HG02973 (cell line): ENCODE results near the gene MSRB2.
A peak's percentile ranks its signal among the peaks of the same experiment; 100 is the strongest.
"Not testable (repeated sequence)": the region's sequence is repeated elsewhere in the genome, so short reads cannot be mapped to it uniquely, and the experiment has no call there.

ENCODE experiments used
- ATAC-seq: cut with Tn5 transposase; IDR thresholded peaks from one replicate; pipeline ENCODE4 v1.9.1; 2021; ENCODE audit warnings: moderate library complexity; ENCODE audit not compliant: unreplicated experiment

MSRB2 gene

DNA sequence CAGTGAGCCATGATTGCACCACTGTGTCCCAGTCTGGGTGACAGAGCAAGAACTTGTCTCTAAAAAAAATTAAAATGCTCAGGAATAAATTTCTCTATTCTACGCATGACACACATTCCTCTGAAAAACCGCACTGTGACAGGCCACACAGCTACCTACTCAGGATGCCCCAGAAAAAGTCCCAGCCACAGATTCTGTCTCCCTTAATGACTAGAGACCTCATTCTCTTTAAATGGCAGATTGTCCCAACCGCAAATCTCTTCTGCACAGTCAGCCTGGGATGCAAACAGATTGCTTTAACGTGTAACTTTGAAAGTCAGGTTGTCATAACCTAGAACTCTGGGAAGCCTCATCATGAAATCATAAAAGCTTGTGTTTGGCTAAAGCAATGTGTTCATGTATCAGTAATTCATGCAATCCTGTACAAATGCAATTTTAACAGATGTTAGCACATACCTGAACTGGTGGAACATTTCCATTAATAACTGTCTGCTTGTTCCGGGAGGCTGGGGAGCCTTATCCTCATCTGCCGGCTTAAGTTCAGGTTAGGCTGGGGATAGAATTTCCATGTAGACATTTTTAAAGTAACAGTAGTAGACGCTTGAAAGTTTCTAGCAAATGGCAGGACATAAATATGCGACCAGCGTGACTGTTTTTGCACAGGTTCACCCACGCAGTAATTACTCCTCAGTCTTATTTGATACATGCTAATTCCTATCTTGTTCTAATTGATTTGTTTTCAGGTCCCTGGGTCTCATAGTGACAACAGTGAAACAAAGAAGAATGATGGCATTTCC, 26.2 kb upstream of the MSRB2 start:
- no peak for ATAC-seq

DNA sequence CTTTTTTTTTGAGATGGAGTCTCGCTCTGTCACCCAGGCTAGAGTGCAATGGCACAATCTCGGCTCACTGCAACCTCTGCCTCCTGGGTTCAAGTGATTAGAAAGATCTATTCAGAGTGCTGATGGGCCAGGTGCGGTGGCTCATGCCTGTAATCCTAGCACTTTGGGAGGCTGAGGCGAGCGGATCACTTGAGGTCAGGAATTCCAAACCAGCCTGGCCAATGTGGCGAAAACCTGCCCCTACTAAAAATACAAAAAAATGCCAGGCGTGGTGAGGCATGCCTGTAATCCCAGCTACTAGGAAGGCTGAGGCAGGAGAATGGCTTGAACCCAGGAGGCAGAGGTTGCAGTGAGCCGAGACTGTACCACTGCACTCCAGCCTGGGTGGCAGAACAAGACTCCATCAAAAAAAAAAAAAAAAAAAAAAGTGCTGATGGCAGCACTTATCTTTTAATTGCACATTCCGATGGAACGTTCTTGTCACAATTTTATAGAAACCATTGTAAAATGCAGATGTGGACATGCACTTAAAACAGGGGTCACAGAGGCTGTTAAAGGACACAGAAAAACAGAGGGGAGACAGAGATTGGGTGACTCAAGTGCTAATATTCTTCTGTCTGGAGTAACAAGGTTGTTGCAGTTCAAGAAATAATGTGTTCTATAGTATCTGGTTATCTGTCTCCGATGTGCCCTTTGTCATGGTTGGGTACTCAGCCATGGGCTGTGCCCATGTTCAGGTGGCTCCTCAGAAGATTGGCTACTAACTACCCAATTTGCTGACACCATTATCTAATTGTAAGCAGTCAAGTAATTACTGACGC, 25.1 kb upstream of the MSRB2 start:
- not testable (repeated sequence) for ATAC-seq

DNA sequence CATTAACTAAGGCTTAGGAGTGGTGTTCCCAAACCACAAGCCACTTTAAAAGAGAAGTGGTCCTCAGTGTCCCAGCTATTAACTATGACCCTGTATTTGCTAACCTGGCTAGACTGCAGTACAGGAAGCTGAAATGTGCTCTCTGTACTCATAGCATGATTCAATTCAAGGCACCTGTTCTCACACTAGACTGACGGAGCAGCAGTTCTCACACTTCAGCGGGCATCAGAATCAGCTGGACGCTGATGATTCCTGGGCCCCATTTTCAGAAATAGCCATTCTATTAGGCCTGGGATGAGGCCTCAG, 24.5 kb upstream of the MSRB2 start:
- ATAC-seq, result no peak

DNA sequence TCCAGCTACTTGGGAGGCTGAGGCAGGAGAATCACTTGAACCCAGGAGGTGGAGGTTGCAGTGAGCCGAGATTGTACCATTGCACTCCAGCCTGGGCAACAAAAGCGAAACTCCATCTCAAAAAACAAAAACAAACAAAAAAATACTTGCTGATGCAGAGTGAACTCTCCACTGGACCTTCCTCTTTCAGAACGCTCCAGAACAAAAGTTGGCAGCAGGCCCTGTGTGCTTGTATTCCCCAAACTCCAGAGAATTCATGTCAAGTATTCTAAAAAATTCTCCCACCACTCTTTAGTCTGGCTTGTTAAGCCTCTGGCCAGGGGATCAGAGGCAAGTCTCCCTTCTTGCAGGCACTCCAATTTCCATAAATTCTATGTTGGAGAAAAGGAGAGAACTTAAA, 22.8 kb upstream of the MSRB2 start:
- ATAC-seq, result not testable (repeated sequence)

DNA sequence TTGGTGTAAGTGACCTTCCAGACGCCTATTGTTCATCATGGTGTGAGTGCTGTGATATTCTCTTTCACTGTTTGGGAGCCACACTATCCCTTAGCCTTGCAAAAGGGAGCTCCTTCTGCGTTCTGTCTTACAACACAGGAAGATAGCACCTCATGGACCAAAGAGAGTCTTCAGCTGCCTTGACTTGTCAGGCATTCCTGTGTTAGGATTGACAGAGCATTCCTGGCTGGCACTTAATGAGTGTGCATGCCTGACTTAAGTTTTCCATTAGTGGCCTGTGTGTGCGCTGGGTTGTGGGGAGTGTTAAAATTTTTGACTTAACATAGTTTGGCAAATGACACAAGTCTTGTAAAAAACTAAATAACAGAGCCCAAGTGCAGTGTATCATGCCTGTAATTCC, 21.9 kb upstream of the MSRB2 start:
- no peak for ATAC-seq

DNA sequence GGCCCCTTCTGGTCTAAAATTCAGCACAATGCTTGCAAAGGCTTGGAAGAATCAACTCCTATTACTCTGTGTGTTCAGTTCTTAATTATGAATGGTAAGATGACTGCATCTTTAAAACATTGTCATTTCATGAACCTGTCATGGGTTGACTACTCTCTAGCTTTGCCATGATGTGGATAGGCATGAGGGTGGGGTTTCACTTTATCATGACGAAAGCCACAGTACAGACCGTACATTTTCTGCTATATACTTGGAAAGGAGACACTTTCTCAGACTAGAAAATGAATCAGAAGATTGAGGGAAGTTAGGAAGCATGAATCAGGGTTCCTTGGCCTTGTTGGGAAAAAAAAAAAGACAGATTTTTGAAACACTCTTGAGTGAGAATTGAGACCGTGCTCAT, 19.7 kb upstream of the MSRB2 start:
- ATAC-seq, result no peak

DNA sequence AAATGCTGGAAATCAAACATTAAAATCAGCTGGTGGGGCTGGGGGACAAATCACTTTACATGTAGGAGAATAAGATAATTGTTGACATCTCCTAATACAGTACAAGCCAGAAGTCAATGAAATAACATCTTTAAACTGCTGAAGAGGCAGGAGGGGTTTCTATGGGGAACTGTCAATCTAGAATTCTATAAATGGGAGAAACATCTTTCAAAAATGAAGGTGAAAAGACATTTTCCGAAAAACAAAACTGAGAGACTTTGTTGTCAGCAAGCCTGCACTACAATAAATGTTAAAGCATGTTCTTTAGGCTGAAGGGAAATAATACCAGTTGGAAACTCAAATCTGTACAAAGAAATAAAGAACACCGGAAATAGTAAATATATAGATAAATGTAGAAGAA, 17.3 kb upstream of the MSRB2 start:
- no peak for ATAC-seq

DNA sequence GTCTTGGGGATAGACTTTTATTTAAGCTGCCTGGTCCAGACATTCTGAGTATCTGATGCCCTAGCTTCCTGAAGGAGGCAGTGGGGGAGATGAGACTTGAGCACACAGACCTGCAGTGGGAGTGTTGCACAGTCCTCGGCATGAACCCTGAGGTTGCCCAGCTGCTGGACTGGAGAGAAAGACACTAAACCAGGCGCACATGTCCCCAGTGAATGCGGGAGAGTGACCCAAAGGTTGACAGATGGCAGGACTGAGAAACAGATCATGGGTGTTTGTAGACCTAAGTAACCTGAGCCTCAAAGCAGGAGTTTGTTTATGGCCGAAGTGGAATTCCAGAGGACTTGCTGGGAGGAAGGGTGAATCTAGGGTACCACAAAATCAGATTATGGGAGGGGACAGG, 15.7 kb upstream of the MSRB2 start:
- ATAC-seq, result no peak

DNA sequence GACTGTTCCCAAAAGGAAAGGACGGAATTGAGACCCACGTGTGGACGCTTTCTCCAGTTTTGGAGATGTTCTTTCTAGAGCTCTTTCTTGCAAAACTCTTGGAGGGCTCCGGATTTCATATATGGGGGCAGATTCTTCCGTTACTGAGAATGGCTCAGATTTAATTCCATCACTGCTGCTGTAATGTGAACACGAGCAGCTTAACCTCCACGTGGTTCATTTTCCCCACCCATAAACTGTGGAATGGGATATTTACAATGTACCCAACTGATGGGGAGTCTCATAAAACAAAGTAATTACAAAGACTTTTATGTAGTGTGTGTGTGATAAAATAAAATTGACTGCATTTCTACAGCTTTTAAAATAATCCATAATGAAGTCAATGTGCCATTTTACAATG, 15.1 kb upstream of the MSRB2 start:
- ATAC-seq, result no peak

DNA sequence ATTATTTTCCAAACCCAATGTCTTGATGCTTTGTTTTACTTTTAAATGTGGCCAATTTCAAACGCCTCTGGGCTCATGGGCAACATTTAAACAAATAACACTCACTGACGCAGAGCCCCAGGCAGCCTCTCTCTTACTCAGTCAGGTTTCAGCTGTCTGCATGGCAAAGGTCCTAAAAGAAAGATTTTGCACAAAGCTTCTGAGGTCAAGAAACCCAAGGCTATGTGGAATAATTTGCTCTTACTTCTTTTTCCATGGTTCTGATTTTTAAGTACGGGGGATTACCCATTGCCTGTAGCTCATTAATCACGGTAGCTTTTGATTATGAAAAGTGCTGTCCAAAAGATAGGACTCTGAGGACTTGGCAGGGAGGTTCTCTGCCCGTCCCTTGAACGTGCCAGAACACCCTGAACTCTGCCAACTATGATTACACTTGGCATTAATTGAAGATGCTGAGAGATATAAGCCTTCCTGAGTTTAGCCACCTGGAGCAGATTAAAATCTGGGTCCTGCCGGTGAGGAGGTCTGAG, 14.1 kb upstream of the MSRB2 start:
- ATAC-seq, result no peak

DNA sequence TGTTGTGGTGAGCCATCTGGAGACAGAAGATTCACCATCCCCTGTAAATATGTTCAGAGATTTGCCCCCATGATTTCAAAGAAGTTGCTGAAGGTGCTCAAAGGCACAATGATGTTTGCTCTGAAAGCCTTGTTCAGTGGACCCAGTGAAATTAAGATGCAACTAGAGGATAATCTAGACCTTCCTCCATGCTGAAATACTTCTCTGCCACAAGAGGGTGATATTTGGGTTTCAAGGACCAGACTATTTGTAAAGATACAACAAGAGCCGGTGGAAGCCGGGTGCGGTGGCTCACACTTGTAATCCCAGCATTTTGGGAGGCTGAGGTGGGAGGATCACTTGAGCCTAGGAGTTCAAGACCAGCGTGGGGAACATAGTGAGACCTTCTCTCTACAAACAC, 13.5 kb upstream of the MSRB2 start:
- no peak for ATAC-seq

DNA sequence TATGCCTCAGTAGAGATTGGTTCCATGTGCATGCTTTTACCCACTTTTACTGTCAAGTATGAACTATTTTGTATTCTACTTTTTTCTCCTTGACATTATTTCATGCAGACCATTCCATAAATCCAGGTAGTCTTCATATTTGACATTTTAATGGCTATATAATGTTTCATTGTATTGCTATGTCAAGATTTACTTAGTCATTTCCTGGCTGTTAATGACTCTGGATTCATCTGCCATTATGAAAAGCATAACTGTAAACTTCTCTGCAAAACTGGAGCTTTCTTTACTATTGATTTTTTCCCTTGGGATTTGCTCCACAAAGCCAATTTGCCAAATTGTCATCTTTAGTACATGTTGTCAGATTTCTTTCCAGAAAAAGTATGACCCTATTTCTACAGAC, 6.8 kb upstream of the MSRB2 start:
- no peak for ATAC-seq

DNA sequence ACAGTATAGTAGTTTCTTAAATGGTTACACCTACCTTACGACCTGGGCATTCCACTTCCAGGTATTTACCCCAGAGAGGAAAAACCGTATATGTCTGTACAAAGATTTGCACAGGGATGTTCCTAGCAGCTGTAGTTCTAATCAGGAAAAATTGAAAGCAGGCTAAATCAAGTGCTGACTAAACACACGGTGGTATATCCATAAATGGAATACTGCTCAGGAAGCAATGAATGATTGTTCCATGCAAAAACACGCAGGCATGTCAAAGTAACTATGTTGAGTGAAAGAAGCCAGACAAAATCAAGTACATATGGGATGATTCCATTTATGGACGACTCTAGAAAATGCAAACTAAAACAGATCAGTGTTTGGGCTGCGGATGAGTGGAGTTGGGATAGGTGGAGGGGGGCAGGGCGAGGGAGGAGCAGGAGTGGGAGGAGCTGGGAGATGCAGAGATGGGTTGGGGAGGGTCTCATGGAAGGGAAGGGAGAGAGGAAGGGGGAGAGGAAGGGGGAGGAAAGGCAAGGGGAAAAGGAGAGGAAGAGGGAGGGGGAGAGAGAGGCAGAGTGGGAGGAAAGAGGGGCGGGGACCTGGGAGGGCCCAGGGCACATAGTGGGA, 484 bp upstream of the MSRB2 start:
- no peak for ATAC-seq

DNA sequence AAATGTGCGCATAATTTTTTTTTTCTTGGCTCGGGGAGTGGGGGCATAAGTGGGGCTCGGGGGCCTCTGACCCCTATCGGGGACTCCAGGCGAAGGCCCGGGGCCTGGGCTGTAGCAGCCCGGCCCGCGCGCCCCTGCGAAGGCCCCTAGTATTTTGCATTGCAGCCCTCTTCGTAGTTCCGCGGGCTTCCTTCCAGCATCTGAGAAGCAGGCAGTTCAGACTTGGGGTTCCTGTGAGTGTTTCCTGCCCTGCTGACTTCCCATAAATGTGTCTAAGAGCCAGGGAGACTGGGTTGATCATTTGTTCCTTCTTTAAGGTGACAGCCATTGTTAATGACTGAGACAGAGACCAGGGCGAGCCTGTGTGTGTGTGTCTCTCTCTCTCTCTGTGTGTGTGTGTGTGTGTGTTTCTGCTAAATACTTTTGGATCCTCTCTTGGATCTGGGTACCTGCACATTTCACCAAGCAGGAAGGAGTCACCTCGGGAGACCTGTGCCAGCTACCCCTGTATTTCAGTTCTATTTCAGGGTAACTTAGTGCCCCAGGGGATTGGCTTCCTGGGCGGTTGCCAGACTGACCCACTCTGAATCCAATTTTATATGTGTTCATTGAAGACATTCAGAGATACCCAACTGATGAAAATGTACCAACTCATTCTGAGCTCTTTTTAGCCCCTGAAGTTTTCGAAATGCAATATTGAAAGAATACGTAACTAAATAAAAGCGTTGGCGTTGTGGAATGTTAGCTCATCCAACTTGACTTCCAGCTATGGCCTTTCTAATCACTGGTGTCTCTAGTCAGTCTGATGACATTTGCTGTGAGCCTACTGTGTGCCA, 805 bp downstream of the MSRB2 start:
- ATAC-seq, result peak; percentile 61

DNA sequence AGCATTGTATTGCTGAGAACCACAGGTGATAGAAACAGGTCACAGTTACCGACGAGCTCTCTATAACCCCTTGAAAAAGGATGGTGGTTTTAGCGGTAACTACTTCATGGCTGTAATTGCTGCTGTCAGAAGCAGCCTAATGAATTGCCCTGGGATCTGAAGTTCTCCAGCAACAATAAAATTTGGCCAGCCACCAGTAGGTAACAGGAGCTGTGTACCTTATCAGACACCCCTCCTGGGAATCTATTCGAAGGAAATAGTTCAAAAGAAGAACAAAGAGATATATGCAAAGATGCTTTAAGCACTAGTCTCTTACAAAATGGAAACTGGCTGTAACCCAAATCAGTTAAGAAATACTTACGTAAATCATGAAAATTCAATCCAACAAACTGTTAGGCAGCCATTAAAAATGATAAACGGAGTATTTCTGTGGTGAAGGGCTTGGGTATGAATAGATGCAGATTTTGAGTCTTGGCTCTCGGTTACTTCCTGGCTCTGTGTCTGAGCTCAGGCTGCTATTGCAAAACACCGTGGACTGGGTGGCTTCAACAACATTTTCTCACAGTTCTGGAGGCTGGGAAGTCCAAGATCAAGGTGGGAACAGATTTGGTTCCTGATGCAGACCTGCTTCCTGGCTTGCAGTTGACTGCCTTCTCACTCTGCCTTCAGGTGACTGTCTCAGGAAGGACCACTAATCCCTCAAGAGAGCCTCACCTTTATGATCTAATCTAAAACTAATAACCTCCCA, 1.6 kb downstream of the MSRB2 start:
- no peak for ATAC-seq

DNA sequence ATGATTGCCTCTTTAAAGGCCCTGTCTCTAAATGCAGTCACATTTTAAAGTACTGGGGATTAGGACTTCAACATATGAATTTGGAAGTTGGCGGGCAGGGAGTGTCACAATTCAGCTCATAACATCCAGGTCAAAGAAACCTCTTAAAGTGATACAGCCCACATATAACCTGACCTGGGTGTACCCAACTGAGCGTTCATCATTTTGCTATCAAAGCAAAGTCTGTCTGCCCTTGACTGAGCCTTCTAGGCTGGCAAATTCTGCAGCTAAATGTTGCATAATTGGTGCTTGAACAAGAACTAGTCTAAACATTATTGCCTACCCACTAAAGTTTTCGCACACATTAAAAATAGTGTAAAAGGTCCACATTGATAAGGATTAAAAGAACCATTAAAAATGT, 3.7 kb downstream of the MSRB2 start:
- ATAC-seq, result no peak

DNA sequence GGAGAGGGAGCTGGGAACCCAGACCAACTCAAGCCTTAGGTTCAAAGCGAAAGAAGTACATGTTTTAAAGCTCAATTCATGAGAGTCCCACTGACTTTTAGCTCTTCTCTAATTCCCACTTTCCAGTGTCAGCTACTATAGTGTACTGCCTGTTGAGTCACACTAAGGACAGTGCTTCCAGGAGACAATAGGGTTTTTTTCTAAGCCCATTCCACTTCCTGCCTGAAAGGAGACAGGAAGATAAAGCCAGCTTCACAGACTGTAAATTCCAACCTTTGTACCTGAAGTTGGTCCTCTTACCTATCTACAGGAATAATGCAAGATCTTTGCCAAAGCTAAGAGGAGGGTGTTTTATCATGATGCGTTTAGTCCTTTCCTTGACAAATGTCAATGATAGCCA, 4.4 kb downstream of the MSRB2 start:
- no peak for ATAC-seq

DNA sequence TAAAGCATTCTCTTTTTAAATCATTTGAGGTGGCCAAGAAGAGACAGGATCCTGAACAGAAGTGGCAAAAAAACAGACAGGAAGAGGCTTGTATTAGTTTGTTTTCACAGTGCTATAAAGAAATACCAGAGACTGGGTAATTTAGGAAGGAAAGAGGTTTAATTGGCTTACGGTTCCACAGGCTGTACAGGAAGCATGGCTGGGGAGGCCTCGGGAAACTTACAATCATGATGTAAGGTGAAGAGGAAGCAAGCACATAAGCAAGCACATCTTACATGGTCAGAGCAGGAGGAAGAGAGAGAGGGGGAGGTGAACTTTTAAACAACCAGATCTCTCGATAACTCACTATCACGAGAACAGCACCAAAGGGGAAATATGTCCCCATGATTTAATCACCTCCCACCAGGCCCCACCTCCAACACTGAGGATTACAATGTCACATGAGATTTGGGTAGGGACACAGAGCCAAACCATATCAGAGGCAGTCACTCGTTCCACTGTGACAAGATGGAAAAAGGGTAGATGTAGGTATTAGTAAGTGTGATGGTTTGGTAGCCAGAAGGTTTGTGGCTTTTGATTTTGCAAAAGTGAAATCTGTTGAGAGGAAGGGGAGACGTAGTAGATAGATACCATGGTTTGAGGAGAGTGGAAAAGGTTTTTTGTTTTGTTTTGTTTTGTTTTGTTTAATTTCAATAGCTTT, 5.1 kb downstream of the MSRB2 start:
- no peak for ATAC-seq

DNA sequence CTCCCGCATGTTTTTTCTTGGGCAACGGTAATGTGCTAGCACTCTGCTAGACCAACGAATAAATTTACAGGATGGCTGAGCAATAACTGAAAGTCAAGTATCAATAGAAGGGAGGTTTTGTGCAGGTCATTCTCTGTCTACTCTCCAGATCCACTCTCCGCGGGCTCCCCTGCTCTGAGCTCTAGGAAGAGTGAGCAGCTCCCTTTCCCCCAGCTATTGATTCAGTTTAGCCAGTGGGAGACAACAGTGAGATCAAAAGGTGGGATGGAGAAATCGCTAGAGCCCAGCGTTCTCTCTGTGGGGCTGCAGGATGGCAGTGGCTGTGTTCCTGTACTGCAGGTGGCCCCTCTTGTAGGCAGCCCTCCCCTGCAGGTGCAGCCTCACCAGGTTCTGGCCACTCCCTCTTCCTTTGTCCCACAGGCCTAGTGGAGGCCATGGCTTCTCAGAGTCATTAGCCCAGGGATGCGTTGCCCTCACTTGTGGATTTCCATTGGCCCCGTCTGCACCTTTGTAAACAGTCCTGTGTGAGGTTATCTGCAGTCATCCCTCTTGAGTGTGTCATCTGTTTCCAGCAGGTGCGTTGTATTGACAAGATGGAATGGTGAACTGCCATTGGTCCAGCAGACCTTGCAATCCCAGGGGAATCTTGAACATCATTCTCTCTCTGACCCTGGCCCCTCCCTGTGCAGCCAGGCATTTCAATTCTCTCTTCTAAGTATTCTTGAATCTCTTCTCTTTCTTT, 11.1 kb downstream of the MSRB2 start:
- ATAC-seq, result no peak
